GM21825 (cell line): Measurements from ENCODE around the gene PPM1H.

Experiments used
- ATAC-seq: cut with Tn5 transposase; IDR thresholded peaks from one replicate; pipeline ENCODE4 v1.9.1; 2021; ENCODE audit warnings: mild to moderate bottlenecking, moderate library complexity; ENCODE audit not compliant: unreplicated experiment

PPM1H gene

GRCh38 chr12:62772416-62772955 is 162.5 kb downstream of the PPM1H start:
- no peak for ATAC-seq

- ATAC-seq = no peak
Measured at GRCh38 chr12:62771828-62772227, 163.1 kb downstream of the PPM1H start.

- ATAC-seq = no peak
Measured at GRCh38 chr12:62770381-62770780, 164.6 kb downstream of the PPM1H start.

DNA sequence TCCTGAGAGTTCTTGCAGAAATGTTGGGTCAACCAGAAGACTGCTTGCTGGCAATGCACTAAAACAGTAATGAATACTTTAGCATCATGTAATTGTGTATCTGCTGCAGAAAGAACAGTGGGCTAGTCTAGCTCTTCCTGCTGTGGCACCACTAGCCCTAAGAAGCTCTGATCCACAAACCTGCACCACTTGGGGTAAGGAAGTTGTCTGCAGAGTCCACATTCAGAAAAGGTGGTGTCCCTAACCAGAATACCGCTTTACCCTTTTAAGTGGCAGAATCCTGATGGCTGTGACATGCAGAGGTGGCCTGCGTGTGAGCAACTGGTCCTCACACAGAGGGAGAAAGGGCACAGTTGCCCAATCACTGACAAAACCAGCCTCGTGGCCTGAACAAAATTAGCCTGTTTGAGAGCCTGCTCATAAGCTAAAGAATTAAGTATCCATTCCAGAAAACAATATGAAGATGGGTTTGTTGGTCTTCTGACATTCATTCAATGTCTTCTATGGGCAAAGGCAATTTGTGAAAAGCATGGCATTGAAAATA is 165.8 kb downstream of the PPM1H start:
- no peak for ATAC-seq

- no peak for ATAC-seq
Measured at GRCh38 chr12:62767946-62768345, 167.0 kb downstream of the PPM1H start.

GRCh38 chr12:62767496-62767895 is 167.5 kb downstream of the PPM1H start:
- ATAC-seq = no peak

DNA sequence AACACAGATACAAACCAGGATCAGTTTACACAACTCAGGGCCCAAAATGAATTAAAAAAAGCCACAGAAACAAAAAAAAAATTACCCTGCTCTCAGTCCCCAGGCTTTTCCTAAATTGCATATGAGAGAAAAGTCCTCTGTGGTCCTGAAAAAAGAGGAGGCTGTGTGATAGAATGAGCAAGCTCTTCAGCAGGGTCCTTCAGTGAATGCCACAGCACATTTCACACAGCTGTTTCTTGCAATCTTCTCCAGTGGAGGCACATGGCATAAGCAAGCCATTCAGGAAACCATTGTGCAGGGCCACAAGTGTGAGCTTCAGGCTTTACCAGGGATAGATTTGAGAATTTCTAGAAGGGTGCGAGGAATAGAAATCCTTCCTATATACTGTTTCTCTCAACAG is 168.5 kb downstream of the PPM1H start:
- ATAC-seq = no peak

- no peak for ATAC-seq
Measured at GRCh38 chr12:62763861-62764645, 170.9 kb downstream of the PPM1H start.

DNA sequence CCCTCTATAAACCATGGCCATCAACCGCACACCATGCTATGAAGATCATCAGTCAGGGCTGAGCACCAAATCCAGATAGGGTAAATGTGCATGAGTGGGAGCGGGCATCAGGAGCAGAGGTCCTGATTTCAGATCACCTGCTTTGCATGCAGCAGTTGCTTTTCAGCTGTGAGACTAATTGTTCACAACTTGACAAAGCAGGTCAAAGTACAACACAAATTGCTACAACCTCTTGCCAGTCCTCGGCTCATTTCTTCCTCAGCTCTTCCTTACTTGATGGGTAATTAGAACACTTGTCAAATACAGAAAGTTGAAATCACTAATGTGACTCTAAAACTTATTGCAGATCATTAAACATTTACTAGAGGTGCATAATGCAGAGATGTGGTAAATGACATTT is 171.6 kb downstream of the PPM1H start:
- ATAC-seq = no peak

DNA sequence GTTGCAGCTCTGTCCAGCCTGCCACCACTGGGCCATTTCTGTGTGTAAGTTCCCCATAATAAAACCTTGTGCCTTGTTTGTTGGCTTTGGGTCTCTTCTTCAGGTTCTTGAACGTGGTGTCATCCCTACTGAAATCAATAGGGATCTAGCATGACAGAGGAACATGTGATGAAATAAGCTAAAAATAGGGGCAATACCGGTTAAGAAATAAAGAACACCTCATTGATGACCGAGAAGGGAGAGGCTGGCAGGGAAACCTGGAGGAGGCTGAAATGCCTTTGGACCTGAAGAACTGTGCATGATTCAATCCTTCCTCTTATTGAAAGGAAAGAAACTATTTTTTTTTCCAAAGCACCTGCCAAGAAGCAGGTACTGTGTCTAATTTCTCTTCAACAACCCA is 172.3 kb downstream of the PPM1H start:
- ATAC-seq = no peak

DNA sequence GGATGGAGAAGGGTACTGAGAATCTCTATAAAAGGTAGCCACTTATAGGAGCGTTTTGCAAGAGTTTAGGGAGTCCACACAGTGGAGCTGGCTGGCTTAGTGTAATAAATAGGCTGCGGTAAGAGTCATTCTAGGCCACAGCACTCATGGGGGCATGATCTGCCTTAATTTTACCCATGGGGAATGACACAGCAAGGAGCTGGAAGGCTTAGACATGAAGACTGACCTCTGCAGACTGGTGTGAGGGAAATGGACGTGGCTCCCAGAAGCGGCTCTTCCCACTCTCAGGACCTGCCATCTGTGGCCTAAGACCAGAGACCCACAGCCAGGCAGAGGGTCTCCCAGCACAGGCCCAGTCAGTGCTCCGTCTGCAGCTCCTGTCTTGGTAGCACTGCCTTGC is 173.3 kb downstream of the PPM1H start:
- ATAC-seq = no peak

- peak; percentile 95 for ATAC-seq
Measured at GRCh38 chr12:62760779-62761178, 174.2 kb downstream of the PPM1H start.

DNA sequence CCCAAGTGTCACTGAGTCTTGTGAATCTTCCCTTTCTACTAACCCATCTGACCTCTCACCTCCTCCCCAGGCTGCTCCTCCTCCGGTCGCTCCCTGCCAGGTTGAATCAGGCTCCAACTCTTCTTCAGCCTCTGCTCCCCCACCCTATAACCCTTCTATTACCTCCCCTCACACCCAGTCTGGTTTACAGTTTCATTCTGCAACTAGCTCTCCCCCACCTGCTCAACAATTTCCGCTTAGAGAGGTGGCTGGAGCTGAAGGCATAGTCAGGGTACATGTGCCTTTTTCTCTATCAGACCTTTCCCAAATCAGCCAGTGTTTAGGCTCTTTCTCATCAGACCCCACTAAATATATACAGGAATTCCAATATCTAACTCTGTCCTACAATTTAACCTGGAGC is 174.6 kb downstream of the PPM1H start:
- peak; percentile 10 for ATAC-seq

GRCh38 chr12:62758216-62758615 is 176.7 kb downstream of the PPM1H start:
- no peak for ATAC-seq

- ATAC-seq = no peak
Measured at GRCh38 chr12:62757048-62757447, 177.9 kb downstream of the PPM1H start.

DNA sequence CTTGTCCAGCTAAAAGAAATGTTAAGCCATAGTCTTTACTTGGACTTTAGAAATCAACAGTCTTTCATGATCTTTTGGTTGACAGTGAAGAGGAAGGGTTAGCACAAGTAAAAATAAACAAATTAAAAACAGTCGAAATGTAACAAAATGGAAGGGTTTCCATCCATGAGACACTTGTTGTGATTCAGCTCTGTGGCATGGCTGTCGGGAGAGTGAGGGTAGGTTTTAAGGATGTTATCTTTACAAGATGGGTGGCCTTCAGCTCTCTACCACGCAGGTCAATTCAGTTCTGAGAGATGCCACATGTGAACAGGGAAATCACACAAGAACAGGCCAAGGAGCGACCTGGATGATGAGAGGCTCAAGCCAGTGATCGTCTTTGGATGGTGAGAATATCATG is 180.2 kb downstream of the PPM1H start:
- ATAC-seq = no peak

- ATAC-seq = no peak
Measured at GRCh38 chr12:62751810-62752155, 183.2 kb downstream of the PPM1H start.

- ATAC-seq = no peak
Measured at GRCh38 chr12:62750941-62751809, 183.8 kb downstream of the PPM1H start.

DNA sequence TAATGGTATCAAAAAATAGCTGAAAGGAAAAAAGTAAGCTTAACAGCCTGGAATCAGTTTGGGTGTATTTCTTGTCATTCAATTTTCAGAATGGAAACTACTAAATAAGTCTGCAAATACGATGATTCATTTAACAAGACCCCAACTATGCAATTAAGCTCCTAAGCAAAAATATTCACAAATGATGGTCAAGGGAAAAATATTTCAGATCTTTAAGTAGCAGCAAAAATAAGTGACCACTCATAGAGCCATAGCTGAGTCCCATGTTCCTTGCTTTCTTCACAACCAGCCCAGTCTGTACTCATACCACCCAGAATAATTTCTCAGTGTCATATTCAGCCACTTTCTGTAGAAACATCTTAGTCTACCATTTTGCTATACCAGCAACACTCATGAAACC is 185.4 kb downstream of the PPM1H start:
- no peak for ATAC-seq

GRCh38 chr12:62748941-62749468 is 185.9 kb downstream of the PPM1H start:
- ATAC-seq = no peak

DNA sequence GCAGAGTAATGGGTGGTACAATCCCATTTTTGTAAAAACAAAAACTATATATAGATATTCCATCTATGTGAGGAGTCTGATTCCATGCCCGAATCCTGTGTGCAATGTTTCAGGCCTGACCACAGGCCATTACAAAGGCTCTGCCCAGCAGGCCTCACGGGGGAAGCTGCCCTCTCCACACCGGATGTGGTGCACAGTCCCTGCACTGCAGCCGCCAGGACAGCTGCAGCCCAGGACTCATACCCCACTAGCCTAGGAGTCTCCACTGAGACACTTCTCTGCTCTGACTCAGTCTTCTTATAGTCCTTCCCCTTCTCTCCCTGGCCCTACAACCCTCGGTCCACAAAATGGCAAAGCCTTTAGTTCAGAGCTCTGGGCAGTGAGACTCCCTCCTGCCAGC is 190.4 kb downstream of the PPM1H start:
- peak; percentile 50 for ATAC-seq
